HTR-8/SVneo (cell line): Measurements from ENCODE around the gene GPC6.

Experiments used
- DNase-seq: peaks from one replicate; pipeline ENCODE4 v3.0.0; 2011; ENCODE audit warnings: low spot score, mixed read lengths; ENCODE audit not compliant: insufficient read length
- FAIRE-seq: peaks from 2 replicates; lab custom pipeline; 2011; peaks lifted over from hg19 to GRCh38; lab: Jason Lieb, UNC

Gene GPC6

DNA sequence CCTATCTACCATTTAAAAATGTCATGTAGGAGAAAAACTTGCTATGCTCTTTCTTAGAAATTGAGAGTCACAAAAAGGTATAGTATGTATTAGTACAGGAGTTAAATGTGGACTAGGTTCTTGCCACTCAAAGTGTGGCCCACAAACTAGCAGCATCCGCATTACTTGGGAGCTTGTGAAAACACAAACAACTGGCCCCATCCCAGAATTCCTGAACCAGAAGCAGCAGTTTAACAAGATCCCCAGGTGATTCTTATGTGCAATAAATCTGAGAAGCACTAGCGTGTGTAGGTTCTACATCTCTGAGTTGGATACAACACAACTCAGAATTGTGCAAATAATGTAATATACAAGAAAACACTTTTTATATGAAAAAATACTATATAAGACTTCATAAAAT is 927.0 kb downstream of the GPC6 start:
- DNase-seq, result no peak
- no peak for FAIRE-seq

- DNase-seq, result peak; percentile 3
- no peak for FAIRE-seq
Observed at GRCh38 chr13:94154367-94154766, 927.8 kb downstream of the GPC6 start.

DNA sequence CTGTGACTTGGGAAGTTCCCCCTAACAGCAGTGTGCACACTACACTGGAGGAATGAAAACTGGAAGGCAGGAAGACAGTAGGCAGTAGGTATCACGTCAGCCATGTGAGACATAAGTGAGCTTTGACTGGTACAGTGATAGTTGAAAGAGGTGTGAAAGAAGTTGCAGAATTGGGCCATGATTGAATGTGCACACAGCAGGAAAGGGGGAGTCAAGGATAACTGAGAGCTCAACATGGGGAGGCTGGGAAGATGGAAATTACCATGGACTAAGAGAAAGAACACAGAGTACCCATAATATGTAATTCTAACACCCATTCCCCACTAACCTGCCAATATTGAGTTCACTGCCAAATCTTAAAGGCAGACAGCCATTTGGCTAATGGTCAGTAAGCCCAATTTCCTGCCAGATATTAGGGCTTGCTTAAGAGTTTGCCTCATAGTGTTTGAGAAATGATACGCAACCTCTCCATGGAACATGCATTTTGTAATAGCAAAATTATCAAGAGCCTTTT is 931.2 kb downstream of the GPC6 start:
- FAIRE-seq (no peak), DNase-seq (no peak)

DNA sequence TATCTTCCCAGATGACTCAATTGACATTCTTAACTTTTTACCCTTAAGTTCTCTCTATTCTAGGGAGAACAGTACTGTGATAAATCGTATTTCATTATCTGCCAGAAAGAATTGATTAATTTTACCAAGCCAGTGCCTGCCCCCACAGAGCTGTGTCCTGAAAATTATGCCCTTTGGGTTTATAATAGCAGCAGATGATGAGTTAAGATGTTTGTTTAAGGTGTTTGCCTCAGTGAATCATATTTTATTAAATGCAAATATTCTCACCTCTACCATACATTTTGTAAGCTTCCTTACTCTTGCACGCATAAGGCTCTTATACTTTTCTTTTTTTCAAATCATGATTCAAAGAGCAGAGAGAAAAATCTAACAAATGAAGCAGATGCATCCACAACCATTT is 934.3 kb downstream of the GPC6 start:
- DNase-seq (no peak), FAIRE-seq (no peak)

- no peak for FAIRE-seq
- DNase-seq, result no peak
Observed at GRCh38 chr13:94162289-94162688, 935.7 kb downstream of the GPC6 start.

GRCh38 chr13:94163535-94163934 is 936.9 kb downstream of the GPC6 start:
- FAIRE-seq, result no peak

DNA sequence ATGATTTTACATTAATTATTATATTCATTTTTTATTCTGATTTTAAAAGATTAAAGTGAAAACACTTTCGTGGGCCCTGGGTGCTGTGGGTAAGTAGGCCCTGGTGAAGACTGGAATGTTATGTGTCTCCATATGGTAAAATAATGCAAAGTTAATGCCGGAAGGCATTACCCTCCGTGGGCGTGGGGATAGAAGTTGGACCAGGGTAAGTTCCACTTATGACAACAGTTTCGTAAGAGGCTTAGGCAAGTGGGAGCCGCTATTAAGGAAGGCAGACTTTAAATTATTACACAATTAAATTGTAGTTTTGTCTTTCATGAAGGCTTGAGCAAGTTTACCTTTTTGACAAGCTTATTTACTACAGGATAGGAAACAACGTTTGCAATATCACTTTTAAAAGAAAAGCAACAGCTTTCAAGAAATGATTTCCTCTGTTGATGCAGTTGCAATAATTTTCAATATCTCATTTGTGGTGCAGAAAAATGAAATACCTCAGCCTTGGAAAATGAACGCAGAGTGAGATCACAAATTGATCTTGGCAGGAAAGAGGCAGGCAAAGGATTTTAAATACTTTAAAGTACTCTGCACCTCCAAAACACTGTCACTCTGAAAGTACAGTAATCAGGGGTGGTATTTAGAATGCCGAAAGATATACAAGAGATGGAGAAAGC is 942.3 kb downstream of the GPC6 start:
- no peak for DNase-seq
- FAIRE-seq, result no peak

More at GRCh38 chr13:94163535-94163934, 936.9 kb downstream of the GPC6 start:
- no peak for DNase-seq

DNA sequence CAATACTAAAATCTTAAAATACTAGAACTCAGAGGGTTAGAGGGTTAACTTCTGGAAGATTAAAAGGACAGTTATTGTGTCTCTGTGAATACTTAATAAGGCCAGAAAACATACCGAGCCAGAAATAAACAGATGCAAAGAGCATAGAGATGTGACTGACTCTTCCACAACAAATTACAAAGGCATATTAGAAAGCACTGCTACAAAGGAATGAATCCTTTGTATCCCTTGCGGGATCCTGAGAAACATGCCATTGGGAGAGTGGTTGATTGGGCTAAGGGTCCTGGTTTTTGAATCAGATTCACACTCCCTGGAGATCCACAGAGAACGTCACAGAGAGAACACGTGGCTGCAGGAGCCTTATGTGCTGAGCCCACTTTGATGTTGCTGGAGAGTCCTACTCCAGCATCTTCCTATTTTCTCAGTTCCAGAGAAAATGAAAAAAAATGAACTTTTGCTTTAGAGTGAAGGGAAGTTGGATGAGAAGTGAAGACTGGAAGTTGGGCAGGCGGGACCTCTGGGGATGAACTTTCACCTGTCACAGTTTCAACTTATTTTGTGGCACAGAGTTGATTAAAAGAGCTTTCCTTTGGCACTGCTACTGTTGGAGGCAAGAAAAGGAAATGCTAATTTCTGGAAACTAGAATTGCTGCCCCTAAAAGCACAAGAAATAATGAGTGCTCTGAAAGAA is 943.0 kb downstream of the GPC6 start:
- DNase-seq (no peak), FAIRE-seq (no peak)

DNA sequence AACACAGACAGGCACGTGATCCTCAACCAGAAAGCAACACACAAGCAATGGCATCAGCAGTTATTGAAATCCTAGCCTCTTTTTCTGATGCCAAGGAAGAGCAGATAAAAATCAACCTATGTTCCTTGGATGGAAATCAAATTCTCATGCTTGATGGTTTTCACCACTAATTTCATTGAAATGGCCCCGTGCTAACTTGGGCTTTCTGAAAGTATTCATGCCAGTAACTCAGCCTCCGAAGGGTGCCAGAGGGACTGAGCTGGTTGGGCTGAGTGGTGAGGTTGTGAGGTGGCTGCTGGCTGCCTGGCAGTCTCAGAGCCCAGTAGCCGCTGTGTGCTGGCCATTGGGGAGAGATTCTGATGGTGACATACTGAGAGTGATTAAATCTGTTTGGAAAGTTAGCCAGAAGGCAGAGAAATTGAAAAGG is 943.6 kb downstream of the GPC6 start:
- DNase-seq, result no peak
- no peak for FAIRE-seq

DNA sequence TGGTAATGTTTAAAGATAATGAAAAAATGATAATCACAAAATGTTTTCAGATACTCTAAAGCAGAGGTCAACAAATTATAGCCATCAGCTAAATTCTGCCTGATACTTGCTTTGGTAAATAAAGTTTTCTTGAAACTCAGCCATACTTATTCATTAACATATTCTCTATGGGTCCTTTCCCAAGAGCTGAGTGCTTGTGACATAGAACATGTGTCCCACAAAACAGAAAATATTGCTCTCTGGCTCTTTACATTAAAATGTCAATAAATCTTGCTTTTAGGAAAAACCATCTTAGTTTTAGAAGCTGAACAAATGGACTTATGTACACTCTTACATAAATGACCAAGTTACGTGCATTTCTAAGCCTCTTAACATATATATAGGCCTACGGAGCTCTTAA is 945.8 kb downstream of the GPC6 start:
- no peak for FAIRE-seq
- DNase-seq, result no peak

DNA sequence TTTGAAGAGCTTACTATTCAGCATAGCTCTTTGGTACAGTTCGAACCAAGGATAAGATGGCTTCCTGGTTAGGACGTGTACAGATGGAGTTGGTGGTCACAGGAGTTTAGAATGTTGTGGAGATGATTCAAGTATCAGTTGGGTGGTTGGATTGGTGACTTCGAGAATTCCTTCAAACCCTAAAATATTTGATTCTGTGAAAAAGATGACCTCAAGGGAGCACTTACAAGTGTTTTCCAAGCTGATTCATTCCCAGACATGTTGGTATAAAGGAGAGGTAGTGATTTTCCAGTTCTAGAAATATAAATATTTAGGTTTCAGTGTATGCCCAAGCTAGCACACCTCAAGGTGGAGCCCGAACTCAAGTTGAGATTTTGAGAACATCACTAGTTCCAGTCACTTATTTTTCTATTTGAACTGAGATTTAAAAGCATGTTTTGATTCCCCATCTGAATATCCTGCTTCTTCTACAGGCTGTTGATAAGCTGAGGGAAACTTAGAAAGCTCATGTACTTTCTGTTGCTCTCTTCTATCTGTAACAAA is 946.8 kb downstream of the GPC6 start:
- DNase-seq, result no peak

GRCh38 chr13:94174009-94174408 is 947.4 kb downstream of the GPC6 start:
- FAIRE-seq (no peak), DNase-seq (no peak)

More for the DNA sequence above, 946.8 kb downstream of the GPC6 start:
- no peak for FAIRE-seq

GRCh38 chr13:94175076-94175475 is 948.5 kb downstream of the GPC6 start:
- no peak for DNase-seq
- no peak for FAIRE-seq

GRCh38 chr13:94176561-94176960 is 950.0 kb downstream of the GPC6 start:
- no peak for FAIRE-seq

GRCh38 chr13:94177041-94177440 is 950.4 kb downstream of the GPC6 start:
- FAIRE-seq, result no peak

More at GRCh38 chr13:94176561-94176960, 950.0 kb downstream of the GPC6 start:
- DNase-seq, result no peak

GRCh38 chr13:94178625-94179244 is 952.1 kb downstream of the GPC6 start:
- FAIRE-seq (no peak), DNase-seq (no peak)

More at GRCh38 chr13:94177041-94177440, 950.4 kb downstream of the GPC6 start:
- DNase-seq, result no peak

DNA sequence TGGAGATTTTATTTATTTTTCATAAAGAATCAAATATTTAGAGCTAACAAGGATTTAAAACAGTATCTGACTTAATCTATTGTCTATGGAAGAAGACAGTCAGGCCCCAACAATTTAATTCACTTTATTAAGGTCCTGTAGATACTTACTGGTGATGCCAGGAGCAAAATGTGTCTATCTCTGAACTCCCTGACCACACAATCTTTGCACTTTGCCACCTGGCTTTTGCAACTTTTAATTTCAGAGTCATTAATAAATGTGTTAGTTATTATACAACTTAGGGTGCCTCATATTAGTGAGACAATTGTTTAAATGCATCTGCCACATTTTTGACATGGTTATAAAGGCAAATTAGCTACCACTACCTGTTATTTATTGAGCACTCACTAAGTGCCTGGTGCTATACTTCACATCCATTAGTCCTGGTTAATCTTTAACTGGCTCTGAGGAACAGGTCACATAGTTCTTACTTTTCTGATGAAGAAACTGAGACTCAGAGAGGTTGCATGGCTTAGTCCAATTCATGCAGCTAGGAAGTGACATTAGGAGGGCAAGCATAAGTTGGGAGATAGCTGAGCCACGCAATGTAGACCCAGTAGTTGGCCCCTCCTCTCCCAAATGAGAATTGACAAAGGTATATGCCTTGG is 955.0 kb downstream of the GPC6 start:
- no peak for FAIRE-seq
- no peak for DNase-seq

- DNase-seq (no peak), FAIRE-seq (no peak)
Observed at GRCh38 chr13:94182185-94182761, 955.7 kb downstream of the GPC6 start.

GRCh38 chr13:94186470-94186869 is 959.9 kb downstream of the GPC6 start:
- DNase-seq, result no peak
- no peak for FAIRE-seq
